Measurements from ENCODE around the gene VAC14. TPM values are rescaled to one million over a fixed set of nuclear protein-coding genes. Genes with fewer than 3 reads are reported as not detected.

Gene VAC14
- total RNA-seq, 1 experiment from 2014 or later, result 35.3 TPM

DNA sequence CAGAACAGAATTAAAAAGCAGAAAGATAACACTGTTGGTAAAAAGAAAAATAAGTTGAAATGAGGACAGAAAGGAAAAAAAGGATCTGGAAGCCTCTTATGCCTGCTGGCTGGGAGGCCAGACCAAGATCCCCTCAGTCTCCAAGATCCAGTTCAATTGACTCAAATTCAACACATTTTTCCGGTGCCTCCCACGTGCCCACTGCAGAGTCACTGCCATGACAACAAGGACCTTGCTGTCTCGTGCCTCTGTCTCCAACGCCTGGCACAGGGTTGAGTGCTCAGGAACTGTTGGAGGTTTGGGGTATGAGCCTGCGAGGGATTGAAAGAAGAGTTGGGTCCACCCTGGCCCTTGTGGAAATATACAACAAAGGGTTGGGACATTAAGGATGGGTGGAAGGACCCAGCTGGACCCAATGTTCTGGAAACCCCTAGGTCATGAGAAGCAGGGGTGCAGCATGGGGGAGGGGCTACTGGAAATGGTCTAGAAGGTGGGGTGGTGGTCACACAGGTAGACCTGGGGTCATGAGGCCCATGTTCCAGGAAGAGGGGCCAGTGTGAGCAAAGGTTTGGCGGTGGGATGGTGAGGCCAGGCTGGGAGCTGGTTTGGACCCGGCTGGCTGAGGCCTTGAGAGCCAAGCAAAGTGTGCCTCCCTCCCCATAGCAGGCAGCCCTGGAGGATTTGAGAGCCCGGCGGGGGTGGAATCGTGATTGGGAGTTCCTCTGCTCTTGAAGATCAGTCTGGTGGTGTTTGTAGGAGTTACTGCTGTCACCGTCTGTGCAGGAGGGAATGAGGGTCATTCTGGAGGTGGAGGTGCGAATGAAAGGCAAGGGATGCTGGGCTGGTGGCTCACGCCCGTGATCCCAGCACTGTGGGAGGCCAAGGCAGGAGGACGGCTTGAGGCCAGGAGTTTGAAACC is 153.3 kb downstream of the VAC14 start (continued):
- TF ChIP-seq, protein P1, sequence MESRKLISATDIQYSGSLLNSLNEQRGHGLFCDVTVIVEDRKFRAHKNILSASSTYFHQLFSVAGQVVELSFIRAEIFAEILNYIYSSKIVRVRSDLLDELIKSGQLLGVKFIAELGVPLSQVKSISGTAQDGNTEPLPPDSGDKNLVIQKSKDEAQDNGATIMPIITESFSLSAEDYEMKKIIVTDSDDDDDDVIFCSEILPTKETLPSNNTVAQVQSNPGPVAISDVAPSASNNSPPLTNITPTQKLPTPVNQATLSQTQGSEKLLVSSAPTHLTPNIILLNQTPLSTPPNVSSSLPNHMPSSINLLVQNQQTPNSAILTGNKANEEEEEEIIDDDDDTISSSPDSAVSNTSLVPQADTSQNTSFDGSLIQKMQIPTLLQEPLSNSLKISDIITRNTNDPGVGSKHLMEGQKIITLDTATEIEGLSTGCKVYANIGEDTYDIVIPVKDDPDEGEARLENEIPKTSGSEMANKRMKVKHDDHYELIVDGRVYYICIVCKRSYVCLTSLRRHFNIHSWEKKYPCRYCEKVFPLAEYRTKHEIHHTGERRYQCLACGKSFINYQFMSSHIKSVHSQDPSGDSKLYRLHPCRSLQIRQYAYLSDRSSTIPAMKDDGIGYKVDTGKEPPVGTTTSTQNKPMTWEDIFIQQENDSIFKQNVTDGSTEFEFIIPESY (IDR thresholded peaks at IDR 0.05; ENCODE audit: extremely low read depth, insufficient replicate concordance, low read length), result no peak
- TF ChIP-seq CEBPB (IDR thresholded peaks at IDR 0.05; ENCODE audit: low read depth), result no peak
- TF ChIP-seq ZFX (IDR thresholded peaks at IDR 0.05), result no peak
- TF ChIP-seq, protein P2, sequence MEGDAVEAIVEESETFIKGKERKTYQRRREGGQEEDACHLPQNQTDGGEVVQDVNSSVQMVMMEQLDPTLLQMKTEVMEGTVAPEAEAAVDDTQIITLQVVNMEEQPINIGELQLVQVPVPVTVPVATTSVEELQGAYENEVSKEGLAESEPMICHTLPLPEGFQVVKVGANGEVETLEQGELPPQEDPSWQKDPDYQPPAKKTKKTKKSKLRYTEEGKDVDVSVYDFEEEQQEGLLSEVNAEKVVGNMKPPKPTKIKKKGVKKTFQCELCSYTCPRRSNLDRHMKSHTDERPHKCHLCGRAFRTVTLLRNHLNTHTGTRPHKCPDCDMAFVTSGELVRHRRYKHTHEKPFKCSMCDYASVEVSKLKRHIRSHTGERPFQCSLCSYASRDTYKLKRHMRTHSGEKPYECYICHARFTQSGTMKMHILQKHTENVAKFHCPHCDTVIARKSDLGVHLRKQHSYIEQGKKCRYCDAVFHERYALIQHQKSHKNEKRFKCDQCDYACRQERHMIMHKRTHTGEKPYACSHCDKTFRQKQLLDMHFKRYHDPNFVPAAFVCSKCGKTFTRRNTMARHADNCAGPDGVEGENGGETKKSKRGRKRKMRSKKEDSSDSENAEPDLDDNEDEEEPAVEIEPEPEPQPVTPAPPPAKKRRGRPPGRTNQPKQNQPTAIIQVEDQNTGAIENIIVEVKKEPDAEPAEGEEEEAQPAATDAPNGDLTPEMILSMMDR (IDR thresholded peaks at IDR 0.05 in 2 of 3, conservative IDR thresholded peaks at IDR 0.05 in 1 of 3; ENCODE audit: borderline replicate concordance in 1 of 3, insufficient read depth in 1 of 3, low read depth in 2 of 3, low read length in 2 of 3), result no peak

GRCh38 chr16:70646260-70647241 is 154.4 kb downstream of the VAC14 start, which contains the start of gene IL34:
Gene IL34, plus strand, starts transcription at chr16:70646559. Its CDS starts 389 bp downstream, at chr16:70646948.
- intact Hi-C loops (cut with micrococcal nuclease), result no loop called here
- H4K20me1 ChIP-seq (ENCODE audit: insufficient read depth), result no peaks in the 10 kb centered on the region
- H3K4me1 ChIP-seq (ENCODE audit: control insufficient read depth in 1 of 2, insufficient read depth in 2 of 2, low read length in 2 of 2), result no peaks in the 10 kb centered on the region
- RAD21 ChIA-PET (ENCODE audit: low non-redundant PET in 1 of 2, low total read pairs in 2 of 2, uncharacterized antibody in 2 of 2, unreplicated experiment in 2 of 2), result no interaction called here
- H3K9ac ChIP-seq (ENCODE audit: low read length), result no peak within 1 kb of the TSS
- no peak within 1 kb of the TSS for H3K4me3 ChIP-seq (replicated peaks in 1 of 2; ENCODE audit: low read depth in 1 of 2, low read length in 2 of 2)
- no peak within 1 kb of the TSS for H3K27ac ChIP-seq (ENCODE audit: low read depth, low read length)
- no peaks in the 10 kb centered on the region for H3K9me2 ChIP-seq (ENCODE audit: insufficient read depth)
- no peaks in the 10 kb centered on the region for H3K27me3 ChIP-seq (ENCODE audit: insufficient read depth, low read length)
- TF ChIP-seq, protein P1 (IDR thresholded peaks at IDR 0.05; ENCODE audit: extremely low read depth, insufficient replicate concordance, low read length), result no peak
- TF ChIP-seq EZH2phosphoT487 (IDR thresholded peaks at IDR 0.05; ENCODE audit: borderline replicate concordance), result no peak
- H2AFZ ChIP-seq (ENCODE audit: low read depth, low read length, poor library complexity, severe bottlenecking), result no peak within 1 kb of the TSS
- ATAC-seq (no peak), DNase-seq (ENCODE audit: low read depth, low spot score) (no peak)
- no peaks in the 10 kb centered on the region for H3K36me3 ChIP-seq (ENCODE audit: control insufficient read depth in 1 of 2, insufficient read depth in 2 of 2, low read length in 2 of 2)
- H3K9me3 ChIP-seq (ENCODE audit: control insufficient read depth in 1 of 2, insufficient read depth in 1 of 2, low read depth in 1 of 2, low read length in 2 of 2), result no peaks in the 10 kb centered on the region
- CTCF ChIA-PET, result no interaction called here
- BruUV-seq (replicated peaks), result no TSS peak
- H3K79me2 ChIP-seq (ENCODE audit: insufficient read depth, low read length), result no peaks in the 10 kb centered on the region
- POLR2A ChIA-PET, result no interaction called here
- H3K4me2 ChIP-seq (ENCODE audit: low read length), result no peak within 1 kb of the TSS
